Loucy (cell line): ENCODE results near the gene CER1.

Experiments
- H2AFZ ChIP-seq: fragments of 200-600 bp; sonication (generic); 2 replicates; pipeline ENCODE4 v1.6.0; 2016; ENCODE audit warnings: antibody characterized with exemption, mild to moderate bottlenecking, low read length, moderate library complexity
- H3F3A ChIP-seq: fragments of 200-600 bp; 2 replicates; pipeline ENCODE4 v1.6.0; 2016; ENCODE audit warnings: antibody characterized with exemption, low read depth, mild to moderate bottlenecking
- H3K27me3 ChIP-seq: fragments of 200-600 bp; sonication (generic); 2 replicates; pipeline ENCODE4 v1.6.1; 2014; ENCODE audit warnings: low read length, mild to moderate bottlenecking; ENCODE audit not compliant: insufficient read depth, poor library complexity, severe bottlenecking
- H3K36me3 ChIP-seq: fragments of 200-600 bp; sonication (generic); 2 replicates; pipeline ENCODE4 v1.6.1; 2016; ENCODE audit warnings: low read length; ENCODE audit not compliant: insufficient read depth
- H3K4me1 ChIP-seq: fragments of 200-600 bp; sonication (generic); 2 replicates; pipeline ENCODE4 v1.5.1; 2014; ENCODE audit warnings: low read length, mild to moderate bottlenecking; ENCODE audit not compliant: insufficient read depth, poor library complexity, severe bottlenecking
- H3K4me2 ChIP-seq: fragments of 200-600 bp; sonication (generic); 2 replicates; pipeline ENCODE4 v1.6.0; 2014; ENCODE audit warnings: antibody characterized with exemption, low read length, low read depth, mild to moderate bottlenecking; ENCODE audit not compliant: poor library complexity, severe bottlenecking
- H3K4me3 ChIP-seq: fragments of 200-600 bp; sonication (generic); 2 replicates; pipeline ENCODE4 v1.5.1; 2014; ENCODE audit warnings: low read length, mild to moderate bottlenecking, mixed read lengths; ENCODE audit not compliant: poor library complexity, severe bottlenecking
- H3K79me2 ChIP-seq: fragments of 200-600 bp; sonication (generic); 2 replicates; pipeline ENCODE4 v1.6.1; 2014; ENCODE audit warnings: low read length; ENCODE audit not compliant: insufficient read depth
- H3K9ac ChIP-seq: fragments of 200-600 bp; sonication (generic); 2 replicates; pipeline ENCODE4 v1.6.0; 2014; ENCODE audit warnings: mild to moderate bottlenecking, low read depth, low read length, moderate library complexity; ENCODE audit not compliant: poor library complexity, severe bottlenecking
- H3K9me2 ChIP-seq: fragments of 200-600 bp; sonication (generic); replicated peaks from 2 replicates; pipeline ENCODE4 v1.6.1; 2016; ENCODE audit warnings: low read depth, low read length, mixed read lengths
- H3K9me3 ChIP-seq: fragments of 200-600 bp; sonication (generic); 2 replicates; pipeline ENCODE4 v1.6.1; 2014; ENCODE audit warnings: mild to moderate bottlenecking, antibody characterized with exemption, low read length, low read depth; ENCODE audit not compliant: insufficient read depth
- H4K20me1 ChIP-seq: fragments of 200-600 bp; sonication (generic); 2 replicates; pipeline ENCODE4 v1.6.0; 2014; ENCODE audit warnings: antibody characterized with exemption, low read length, mild to moderate bottlenecking; ENCODE audit not compliant: insufficient read depth, poor library complexity, severe bottlenecking
- CTCF ChIP-seq: fragments of 200-600 bp; sonication (generic); conservative IDR thresholded peaks from 2 replicates; pipeline ENCODE4 v1.5.1; 2014; ENCODE audit warnings: mild to moderate bottlenecking, antibody characterized with exemption, low read length
- EZH2phosphoT487 ChIP-seq: fragments of 200-600 bp; IDR thresholded peaks from 2 replicates; pipeline ENCODE4 v1.6.1; 2018; ENCODE audit warnings: antibody characterized with exemption, mild to moderate bottlenecking, moderate library complexity, borderline replicate concordance

CER1 gene

GRCh38 chr9:14719231-14719923 lies 3.2 kb downstream of the CER1 start:
- Histone ChIP-seq H3K79me2 (no peaks in the 10 kb centered on the region), H3K4me1 (no peaks in the 10 kb centered on the region), H2AFZ (no peak overlapping the region), H3K9me3 (no peaks in the 10 kb centered on the region), H3K36me3 (no peaks in the 10 kb centered on the region), H3K9ac (no peak overlapping the region), H3K9me2 (no peaks in the 10 kb centered on the region), H3K27me3 (no peaks in the 10 kb centered on the region), H4K20me1 (no peaks in the 10 kb centered on the region), H3F3A (no peaks in the 10 kb centered on the region), H3K4me2 (no peak overlapping the region), H3K4me3 (no peak overlapping the region)
- TF ChIP-seq EZH2phosphoT487 (no peak), CTCF (no peak)

GRCh38 chr9:14715102-14715501 lies 7.4 kb downstream of the CER1 start:
- no peak overlapping the region for H2AFZ ChIP-seq
- H4K20me1 ChIP-seq: no peaks in the 10 kb centered on the region
- no peak overlapping the region for H3K4me3 ChIP-seq

GRCh38 chr9:14713187-14713767 lies 9.3 kb downstream of the CER1 start:
- Histone ChIP-seq H3K4me2 (no peak overlapping the region), H3K36me3 (no peaks in the 10 kb centered on the region), H3K79me2 (no peaks in the 10 kb centered on the region), H4K20me1 (no peaks in the 10 kb centered on the region), H3K4me1 (no peaks in the 10 kb centered on the region), H3K9ac (no peak overlapping the region), H3K9me2 (no peaks in the 10 kb centered on the region), H3F3A (no peaks in the 10 kb centered on the region), H2AFZ (no peak overlapping the region), H3K9me3 (0 out of 2 replicates have a peak, but pooled peaks cover 3% of the 10 kb centered on the region), H3K27me3 (no peaks in the 10 kb centered on the region), H3K4me3 (no peak overlapping the region)
- no peak for TF ChIP-seq CTCF

More at GRCh38 chr9:14715102-14715501, 7.4 kb downstream of the CER1 start:
- H3K4me1 ChIP-seq: no peaks in the 10 kb centered on the region
- no peaks in the 10 kb centered on the region for H3F3A ChIP-seq
- no peak overlapping the region for H3K4me2 ChIP-seq
- H3K36me3 ChIP-seq: no peaks in the 10 kb centered on the region
- no peak for TF ChIP-seq CTCF
- TF ChIP-seq EZH2phosphoT487: no peak
- 0 out of 2 replicates have a peak, but pooled peaks cover 1% of the 10 kb centered on the region for H3K9me3 ChIP-seq
- no peaks in the 10 kb centered on the region for H3K27me3 ChIP-seq
- H3K9ac ChIP-seq: no peak overlapping the region
- no peaks in the 10 kb centered on the region for H3K9me2 ChIP-seq
- no peaks in the 10 kb centered on the region for H3K79me2 ChIP-seq
